Mononuclear cell (primary cell): Measurements from ENCODE around the gene SEMA3G. TPM values are rescaled to one million over a fixed set of nuclear protein-coding genes. Genes with fewer than 3 reads are reported as not detected.

Source experiments
- H3K27me3 ChIP-seq: 2 replicates; pipeline ENCODE4 v1.6.0; 2011; ENCODE audit warnings: low read length, control low read depth; ENCODE audit not compliant: insufficient read depth
- H3K4me1 ChIP-seq: 2 replicates; pipeline ENCODE4 v1.5.1; 2011; ENCODE audit warnings: mild to moderate bottlenecking, low read length, control low read depth; ENCODE audit not compliant: insufficient read depth
- H3K4me3 ChIP-seq: 2 replicates; pipeline ENCODE4 v1.5.1; 2011; ENCODE audit warnings: mild to moderate bottlenecking, low read length, moderate library complexity
- H3K9me3 ChIP-seq: 2 replicates; pipeline ENCODE4 v1.5.1; 2011; ENCODE audit warnings: low read depth, mild to moderate bottlenecking, control low read depth, low read length
- total RNA-seq: library from RNA; depleted of rRNA; stranded (reverse); fragments of >200 nt; gene quantifications from one replicate; pipeline ENCODE4 v1.2.3, GENCODE V29; 2012

The SEMA3G gene
- 0.31 TPM for total RNA-seq

- Histone ChIP-seq H3K4me3 (no peak within 1 kb of the TSS), H3K4me1 (peaks cover 4% of the 10 kb centered on the region), H3K27me3 (no peaks in the 10 kb centered on the region), H3K9me3 (no peaks in the 10 kb centered on the region)
These were observed at the start of gene SEMA3G for GRCh38 chr3:52444860-52445793. Gene SEMA3G, minus strand, starts transcription at chr3:52445103. Its CDS starts 76 bp downstream, at chr3:52445027.

GRCh38 chr3:52494445-52494844, 49.5 kb upstream of the SEMA3G start:
- Histone ChIP-seq H3K4me1 (peaks cover 84% of the 10 kb centered on the region), H3K9me3 (no peaks in the 10 kb centered on the region), H3K27me3 (no peaks in the 10 kb centered on the region), H3K4me3 (no peak overlapping the region)

GRCh38 chr3:52493232-52494017, 48.5 kb upstream of the SEMA3G start:
- H3K9me3 ChIP-seq, result no peaks in the 10 kb centered on the region
- no peak overlapping the region for H3K4me3 ChIP-seq
- peaks cover 73% of the 10 kb centered on the region for H3K4me1 ChIP-seq

GRCh38 chr3:52492059-52492458, 47.2 kb upstream of the SEMA3G start:
- no peaks in the 10 kb centered on the region for H3K27me3 ChIP-seq
- no peaks in the 10 kb centered on the region for H3K9me3 ChIP-seq
- H3K4me3 ChIP-seq, result no peak overlapping the region
- peaks cover 60% of the 10 kb centered on the region for H3K4me1 ChIP-seq

More at GRCh38 chr3:52493232-52494017, 48.5 kb upstream of the SEMA3G start:
- H3K27me3 ChIP-seq, result no peaks in the 10 kb centered on the region

- Histone ChIP-seq H3K27me3 (no peaks in the 10 kb centered on the region), H3K9me3 (no peaks in the 10 kb centered on the region), H3K4me3 (no peak overlapping the region), H3K4me1 (peaks cover 50% of the 10 kb centered on the region)
These were observed 46.1 kb upstream of the SEMA3G start for GRCh38 chr3:52490939-52491526.

- Histone ChIP-seq H3K27me3 (no peaks in the 10 kb centered on the region), H3K9me3 (no peaks in the 10 kb centered on the region), H3K4me3 (no peak overlapping the region), H3K4me1 (peaks cover 42% of the 10 kb centered on the region)
These were observed 45.4 kb upstream of the SEMA3G start for GRCh38 chr3:52490035-52490938.

- Histone ChIP-seq H3K27me3 (no peaks in the 10 kb centered on the region), H3K4me1 (peaks cover 34% of the 10 kb centered on the region), H3K9me3 (no peaks in the 10 kb centered on the region), H3K4me3 (no peak overlapping the region)
These were observed 44.5 kb upstream of the SEMA3G start for GRCh38 chr3:52489453-52489852.

GRCh38 chr3:52488746-52489145, 43.8 kb upstream of the SEMA3G start:
- Histone ChIP-seq H3K4me1 (peaks cover 31% of the 10 kb centered on the region), H3K4me3 (no peak overlapping the region), H3K27me3 (no peaks in the 10 kb centered on the region)

GRCh38 chr3:52487788-52488691, 43.1 kb upstream of the SEMA3G start:
- Histone ChIP-seq H3K9me3 (no peaks in the 10 kb centered on the region), H3K4me1 (peaks cover 24% of the 10 kb centered on the region), H3K27me3 (no peaks in the 10 kb centered on the region), H3K4me3 (no peak overlapping the region)

More at GRCh38 chr3:52488746-52489145, 43.8 kb upstream of the SEMA3G start:
- no peaks in the 10 kb centered on the region for H3K9me3 ChIP-seq

- no peaks in the 10 kb centered on the region for H3K27me3 ChIP-seq
- H3K4me1 ChIP-seq, result peaks cover 24% of the 10 kb centered on the region
- H3K4me3 ChIP-seq, result no peak overlapping the region
- H3K9me3 ChIP-seq, result no peaks in the 10 kb centered on the region
These were observed 42.3 kb upstream of the SEMA3G start for GRCh38 chr3:52487050-52487787.

GRCh38 chr3:52484680-52485461, 40.0 kb upstream of the SEMA3G start:
- Histone ChIP-seq H3K4me1 (peaks cover 3% of the 10 kb centered on the region), H3K4me3 (no peak overlapping the region), H3K27me3 (no peaks in the 10 kb centered on the region), H3K9me3 (no peaks in the 10 kb centered on the region)

- no peaks in the 10 kb centered on the region for H3K9me3 ChIP-seq
- no peaks in the 10 kb centered on the region for H3K27me3 ChIP-seq
- H3K4me1 ChIP-seq, result no peaks in the 10 kb centered on the region
- no peak overlapping the region for H3K4me3 ChIP-seq
These were observed 38.9 kb upstream of the SEMA3G start for GRCh38 chr3:52483577-52484381.
